Activated CD8-positive, alpha-beta memory T cell treated with anti-CD3 and anti-CD28 coated beads for 48 hours (primary cell): ENCODE data around the gene NDRG2.

Experiments
- DNase-seq, 3 experiments: peaks; one replicate each; pipeline ENCODE4 v3.0.0-alpha.2; 2020; ENCODE audit warnings: low read depth in 2 of 3, low spot score in 2 of 3

NDRG2 gene

DNA sequence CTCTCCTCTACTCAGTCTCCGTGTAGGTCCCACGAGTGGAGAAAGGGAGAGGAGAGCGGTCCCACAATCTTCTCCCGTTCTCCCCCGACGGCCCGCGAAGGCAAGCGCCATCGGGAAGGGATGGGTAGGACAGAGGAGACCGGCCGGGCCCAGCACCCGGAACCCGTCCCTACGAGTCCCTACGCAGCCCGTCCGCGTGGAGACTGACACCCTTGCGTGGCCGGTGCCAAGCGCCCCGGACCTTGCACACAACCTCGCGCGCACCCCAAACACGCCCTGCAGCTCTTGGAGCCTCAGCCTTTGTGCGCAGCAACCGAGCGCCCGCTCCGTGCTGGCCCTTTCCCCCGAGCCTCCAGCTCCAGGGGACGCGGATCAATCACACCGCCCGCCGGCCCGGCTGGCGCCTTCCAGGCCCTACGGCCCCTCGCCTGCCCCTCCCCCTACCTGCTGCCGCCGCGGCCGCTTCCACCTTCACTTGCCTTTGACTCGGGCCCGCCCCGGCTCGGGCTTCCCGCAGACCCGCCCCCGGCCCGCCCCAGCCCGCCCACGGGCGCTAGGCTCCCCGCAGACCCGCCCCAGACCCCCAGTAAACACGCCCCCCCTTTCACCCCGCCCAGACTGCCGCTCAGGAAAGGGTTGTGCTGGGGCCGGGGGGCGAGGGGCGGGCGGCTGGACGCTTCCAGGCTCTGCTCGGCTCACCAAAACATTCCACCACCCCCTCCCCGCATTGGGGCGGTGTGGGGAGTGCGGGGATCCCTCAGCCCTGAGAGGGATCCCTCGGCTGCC, at the start of gene NDRG2:
TSS of gene NDRG2 (minus strand) at position 477 of the 786 bp plus-strand sequence. CDS start 1,746 bp downstream, outside the sequence.
- DNase-seq: peak; percentile 21 to 29 (median 25)

DNA sequence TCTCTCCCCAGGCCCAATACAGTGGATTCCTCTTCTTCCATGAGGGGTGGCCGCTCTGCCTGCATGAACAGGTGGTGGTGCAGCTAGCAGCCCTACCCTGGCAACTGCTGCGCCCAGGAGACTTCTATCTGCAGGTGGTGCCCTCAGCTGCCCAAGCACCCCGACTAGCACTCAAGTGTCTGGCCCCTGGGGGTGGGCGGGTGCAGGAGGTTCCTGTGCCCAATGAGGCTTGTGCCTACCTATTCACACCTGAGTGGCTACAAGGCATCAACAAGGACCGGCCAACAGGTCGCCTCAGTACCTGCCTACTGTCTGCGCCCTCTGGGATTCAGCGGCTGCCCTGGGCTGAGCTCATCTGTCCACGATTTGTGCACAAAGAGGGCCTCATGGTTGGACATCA, 49.1 kb upstream of the NDRG2 start:
- no peak for DNase-seq

DNA sequence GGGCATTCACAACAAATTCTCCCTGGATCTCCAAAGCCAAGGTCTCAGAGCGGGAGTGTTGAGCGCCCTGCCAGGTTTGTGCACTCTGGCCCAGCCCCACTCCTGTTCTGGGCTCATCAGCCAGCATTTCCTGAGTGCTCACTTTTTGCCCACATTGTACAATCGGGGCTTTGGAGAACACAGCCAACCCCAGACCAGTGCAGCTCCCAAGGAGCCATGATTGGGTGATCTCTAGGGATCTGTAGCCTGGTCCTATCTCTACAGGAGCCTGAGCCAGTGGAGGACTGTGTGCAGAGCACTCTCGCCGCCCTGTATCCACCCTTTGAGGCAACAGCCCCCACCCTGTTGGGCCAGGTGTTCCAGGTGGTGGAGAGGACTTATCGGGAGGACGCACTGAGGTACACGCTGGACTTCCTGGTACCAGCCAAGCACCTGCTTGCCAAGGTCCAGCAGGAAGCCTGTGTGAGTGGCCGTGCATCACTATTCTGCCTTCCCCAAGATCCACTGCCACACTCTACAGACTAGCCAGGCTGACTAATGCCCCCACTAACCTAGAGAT, 48.0 kb upstream of the NDRG2 start:
- no peak for DNase-seq

DNA sequence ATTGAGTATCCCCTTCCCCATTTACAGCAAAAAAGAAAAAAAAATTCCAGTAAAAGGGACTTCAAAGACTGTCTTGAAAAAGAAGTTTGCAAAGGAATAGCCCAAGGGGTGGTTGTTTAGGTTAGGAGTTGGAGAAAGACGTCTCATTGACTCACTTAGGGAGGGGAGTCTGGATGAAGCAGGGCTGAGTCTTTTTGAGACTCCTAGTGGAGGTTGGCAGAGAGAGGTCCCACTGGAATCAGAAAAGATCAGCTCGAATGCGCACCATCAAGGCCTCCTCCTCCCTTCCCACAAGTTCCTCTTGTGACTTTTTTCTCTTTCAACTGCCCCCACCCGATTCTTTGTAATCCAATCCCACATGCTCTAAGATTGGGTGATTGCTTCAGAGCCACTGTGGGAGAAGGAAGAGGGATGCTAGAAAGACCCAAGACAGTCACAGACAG, 47.2 kb upstream of the NDRG2 start:
- DNase-seq: no peak

DNA sequence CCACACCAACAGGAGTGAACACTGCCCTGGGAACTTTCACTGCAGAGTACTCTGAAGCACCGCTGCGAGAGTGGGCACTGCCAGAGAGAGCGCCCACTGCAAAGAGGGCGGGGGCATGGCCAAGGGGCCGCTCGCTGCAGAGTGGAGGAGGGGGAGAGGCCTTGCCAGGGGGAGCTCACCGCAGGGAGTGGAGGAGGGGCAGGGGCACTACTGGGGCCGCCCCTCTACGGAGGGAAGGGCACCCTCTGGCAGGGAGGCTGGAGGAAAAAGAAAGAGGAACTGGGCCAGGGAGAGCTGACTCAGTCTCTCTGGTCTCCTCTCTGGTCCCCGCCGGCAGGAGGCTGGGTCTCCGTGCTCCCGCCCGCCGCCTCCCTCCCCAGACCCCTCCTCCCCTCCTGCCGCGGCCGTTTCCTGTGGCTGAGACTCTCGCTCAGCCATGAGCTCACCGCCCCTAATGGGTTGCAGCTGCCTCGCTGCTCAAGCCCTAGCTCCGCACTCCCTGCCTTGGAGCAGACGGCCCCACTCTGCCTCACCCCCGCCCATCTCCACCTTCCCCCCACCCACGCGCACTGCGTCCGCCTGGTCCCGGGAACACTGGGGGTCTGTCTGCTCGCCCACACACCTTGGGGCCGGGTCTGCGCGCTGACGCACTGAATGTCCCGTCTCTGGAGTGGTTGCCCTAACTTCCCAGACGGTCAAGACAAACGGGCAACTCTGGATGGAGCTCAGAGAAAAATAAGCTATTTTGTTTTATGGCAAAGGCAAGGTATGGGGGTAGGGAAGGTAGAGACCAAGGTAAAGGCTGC, 46.6 kb upstream of the NDRG2 start:
- DNase-seq: no peak

DNA sequence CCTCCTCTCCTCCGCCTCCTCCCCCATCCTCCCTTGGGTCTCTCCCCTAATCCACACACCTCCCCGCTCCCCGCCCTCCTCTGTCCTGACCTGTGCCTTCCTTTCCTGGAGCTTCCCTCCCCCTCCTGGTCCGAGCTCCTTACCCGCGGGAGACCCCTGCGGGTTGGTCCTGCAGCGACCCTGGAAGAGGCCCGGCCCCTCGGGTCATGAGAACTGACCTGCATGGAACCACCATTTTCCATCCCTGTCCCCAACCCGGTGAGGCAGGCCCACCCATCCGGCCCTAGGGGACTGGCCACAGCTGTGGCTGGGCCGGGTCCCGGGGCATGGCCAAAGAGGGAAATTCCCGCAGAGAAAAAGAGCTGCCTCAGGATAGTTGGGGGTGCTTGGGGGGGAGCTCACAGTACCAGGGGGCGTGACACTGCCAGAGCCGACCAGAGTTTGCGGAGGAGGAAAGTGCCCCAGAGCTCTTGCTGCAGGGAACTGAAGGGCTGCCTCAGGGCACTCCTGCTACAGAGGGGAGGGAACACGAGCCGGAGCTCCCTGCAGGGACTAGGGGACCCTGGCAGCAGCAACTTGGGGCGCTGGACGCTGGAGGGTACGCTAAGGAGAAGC, 45.9 kb upstream of the NDRG2 start:
- no peak for DNase-seq

DNA sequence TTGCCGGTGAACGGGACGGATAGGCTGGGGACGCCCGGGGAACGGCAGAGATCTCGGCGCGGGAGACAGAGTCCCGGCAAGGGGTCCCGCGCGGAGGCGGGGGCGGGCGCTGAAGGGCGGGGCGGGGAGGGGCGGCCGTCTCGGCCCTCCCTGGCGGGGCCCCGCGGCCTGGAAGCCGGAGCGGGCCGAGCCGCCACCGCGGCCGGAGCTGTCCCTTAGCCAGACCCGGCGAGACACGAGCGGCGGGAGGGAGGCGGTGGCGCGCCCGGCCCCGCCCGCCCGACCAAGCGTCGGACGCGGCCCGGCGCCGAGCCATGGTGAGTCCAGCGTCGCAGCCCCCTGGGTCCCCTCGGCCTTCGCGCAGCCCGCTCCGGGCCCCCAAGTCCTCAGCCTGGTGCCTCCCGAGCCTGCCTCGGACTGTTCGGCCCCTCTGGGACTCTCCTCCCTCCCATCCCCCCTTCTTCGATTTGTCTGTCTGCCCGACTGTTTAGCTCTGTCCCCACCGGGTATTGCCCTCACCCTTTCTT, 45.3 kb upstream of the NDRG2 start, which contains the start of gene ARHGEF40:
TSS of gene ARHGEF40 (plus strand) at position 222 of the 527 bp plus-strand sequence. CDS start at position 315, 93 bp downstream.
- DNase-seq: no peak

DNA sequence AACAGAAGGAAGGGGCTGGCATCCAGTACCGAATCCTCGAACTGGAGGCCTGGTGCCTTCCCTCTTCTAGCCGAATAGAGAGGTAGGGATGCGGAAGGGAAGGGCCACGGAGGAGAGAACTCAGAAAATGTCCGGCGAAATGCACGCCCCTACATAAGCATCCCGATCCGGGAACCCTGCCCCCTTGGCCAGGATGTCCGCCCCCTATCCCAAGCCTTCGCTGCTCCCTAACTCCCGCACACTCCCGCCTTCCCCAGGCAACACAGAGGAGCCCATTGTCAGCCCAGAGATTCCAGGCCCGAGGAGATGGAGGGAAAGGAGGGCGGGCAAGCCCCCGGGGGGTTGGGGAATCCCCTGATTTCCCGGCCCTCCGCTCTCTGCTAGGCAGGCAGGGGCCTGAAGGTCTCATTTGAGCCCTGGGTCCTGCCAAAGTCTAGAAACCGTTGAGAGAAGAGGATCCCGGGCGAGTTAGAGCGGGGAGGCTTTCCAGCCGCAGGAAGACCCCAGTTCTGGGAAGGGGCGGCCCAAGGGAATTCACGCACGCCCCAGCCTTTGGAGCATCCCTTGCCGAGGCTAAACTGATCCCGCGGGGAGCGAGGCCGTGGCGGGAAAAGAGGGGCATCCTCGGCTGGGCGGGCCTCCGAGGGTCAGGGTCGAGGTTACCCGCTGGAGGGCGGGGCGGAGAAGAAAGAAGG, 44.7 kb upstream of the NDRG2 start:
- DNase-seq: no peak

DNA sequence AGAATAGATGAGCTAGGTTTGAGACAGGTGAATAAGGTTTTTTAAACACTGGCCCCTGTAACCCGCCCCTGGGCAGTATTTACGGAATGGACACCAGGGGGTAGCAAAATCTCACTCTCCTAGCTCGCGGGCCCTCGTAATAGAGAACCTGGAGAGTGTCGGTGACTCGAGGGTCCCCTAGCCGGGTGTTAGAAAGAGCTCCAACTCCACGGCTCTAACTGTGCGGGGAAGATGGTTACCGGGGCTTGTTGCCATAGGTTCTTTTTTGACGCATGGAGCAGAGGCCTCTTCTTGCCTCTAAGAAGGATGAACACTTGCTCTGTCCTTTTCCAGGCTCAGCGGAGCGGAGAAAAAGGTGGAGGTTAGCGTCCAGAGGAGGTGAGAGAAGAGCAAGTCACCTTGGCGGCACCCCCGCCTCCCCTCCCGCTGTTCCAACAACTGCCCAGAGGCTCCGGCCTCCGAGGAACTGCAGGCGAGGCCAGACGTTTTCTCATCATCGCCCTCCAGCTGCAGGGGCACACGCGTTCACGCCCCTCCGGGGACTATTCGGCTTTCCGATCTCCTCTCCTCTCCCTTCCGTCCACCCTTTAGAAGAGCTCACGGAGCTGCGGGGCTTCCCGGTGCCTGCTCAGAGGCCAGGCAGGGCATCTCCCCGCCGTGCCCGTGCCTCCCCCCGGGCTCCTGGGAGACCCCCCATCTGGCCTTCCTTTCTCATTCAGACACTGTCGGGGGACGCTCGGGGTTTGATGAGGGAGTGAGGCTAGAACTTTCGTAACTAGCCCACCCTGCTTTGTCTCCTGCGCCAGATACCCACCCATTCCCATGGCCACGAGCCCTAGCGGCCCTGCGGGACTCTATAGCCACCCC, 43.9 kb upstream of the NDRG2 start:
- no peak for DNase-seq

DNA sequence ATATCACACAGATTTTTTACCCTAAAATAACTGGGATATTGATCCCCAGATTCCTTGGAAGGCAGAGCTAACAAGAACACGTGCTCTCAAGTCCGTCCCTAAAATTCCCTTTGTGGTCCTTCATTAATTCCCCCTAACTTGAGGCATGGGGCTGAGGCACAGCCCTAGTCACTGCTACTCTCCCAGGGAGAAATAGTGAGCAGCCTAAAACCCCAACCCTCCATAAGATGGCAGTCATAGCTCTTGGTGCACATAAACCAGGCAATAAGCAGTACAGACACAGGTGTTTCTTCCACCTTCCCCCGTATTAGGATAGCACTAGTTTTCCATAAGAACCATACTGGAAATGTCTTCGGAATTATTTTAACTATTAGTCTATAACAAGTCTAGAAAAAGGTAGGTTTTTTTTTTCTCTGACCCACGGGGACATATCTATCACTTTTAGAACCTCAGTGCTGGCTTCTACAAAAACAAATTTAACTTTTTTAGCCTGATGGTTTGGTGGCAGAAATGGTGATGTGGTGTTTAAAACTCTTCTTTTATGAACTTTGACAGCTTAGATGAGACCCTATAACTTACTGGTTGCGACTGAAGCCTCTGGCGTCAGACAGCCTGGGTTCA, 42.1 kb upstream of the NDRG2 start:
- DNase-seq: no peak

DNA sequence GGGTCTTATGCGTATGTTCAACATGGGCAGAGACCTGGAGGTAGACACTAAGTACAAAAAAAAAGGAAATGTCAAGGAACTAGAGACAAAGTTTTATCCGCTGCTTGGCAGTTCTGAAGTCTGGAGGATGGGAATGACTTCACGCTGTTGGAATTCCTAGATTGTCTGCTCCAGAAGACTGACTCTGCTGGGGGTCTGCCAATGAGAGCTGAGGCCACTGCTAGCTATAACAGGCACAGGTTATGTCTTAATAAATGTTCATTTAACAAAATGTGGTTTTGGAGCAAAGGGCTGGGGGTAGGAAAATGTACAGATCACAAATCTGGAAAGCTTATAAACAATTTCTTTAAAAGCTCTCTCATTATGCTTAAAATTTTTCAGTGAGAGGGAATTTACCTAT, 38.6 kb upstream of the NDRG2 start:
- no peak for DNase-seq

DNA sequence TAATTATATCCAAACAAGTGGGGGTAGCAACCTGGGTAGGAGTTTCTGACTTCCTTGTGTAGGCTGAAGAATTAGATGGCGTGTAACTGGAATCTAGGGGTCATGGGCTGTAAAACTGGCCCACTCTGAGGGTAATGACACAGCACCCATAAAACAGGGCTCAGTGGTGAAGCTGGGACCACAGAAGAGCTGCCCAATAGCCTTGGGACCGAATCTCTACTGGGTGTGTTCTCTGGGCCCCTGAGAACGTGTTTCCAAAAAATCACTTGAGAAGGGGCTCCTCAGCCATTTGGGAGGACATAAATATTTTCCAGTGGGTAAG, 36.4 kb upstream of the NDRG2 start:
- no peak for DNase-seq

DNA sequence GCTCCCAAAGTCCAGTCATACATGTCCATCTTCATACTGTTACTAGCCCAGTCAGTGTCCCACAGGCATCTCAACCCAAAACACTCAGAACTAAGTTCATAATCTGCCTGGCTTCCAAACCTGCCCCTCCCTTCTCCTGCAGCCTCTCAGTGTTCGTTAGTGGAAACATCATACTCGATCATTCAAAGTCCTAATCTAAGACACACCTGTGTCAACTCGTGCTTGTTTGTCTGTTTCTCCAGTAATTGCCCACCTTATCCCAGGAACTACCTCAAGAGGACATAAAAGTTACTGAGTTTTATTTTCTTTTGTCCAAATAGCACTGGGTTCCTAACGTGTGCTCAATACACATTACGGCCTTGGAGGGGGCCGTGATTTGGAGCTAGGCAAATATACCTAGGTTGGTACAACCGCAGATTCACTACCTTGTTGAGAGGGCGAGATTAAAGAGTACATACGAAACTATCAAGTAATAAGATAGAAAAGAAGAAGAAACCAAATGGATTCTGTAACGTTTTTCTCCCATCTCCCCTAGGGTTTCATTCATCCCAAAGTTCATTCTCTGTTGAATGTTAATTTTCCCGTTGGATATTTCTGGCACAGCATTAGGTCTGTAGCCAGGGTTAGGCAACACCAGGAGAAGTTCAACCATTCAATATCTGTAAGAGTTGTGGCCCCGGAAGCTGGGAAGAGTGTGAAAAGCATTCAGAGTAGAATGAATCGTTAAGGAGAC, 35.9 kb upstream of the NDRG2 start:
- DNase-seq: no peak

DNA sequence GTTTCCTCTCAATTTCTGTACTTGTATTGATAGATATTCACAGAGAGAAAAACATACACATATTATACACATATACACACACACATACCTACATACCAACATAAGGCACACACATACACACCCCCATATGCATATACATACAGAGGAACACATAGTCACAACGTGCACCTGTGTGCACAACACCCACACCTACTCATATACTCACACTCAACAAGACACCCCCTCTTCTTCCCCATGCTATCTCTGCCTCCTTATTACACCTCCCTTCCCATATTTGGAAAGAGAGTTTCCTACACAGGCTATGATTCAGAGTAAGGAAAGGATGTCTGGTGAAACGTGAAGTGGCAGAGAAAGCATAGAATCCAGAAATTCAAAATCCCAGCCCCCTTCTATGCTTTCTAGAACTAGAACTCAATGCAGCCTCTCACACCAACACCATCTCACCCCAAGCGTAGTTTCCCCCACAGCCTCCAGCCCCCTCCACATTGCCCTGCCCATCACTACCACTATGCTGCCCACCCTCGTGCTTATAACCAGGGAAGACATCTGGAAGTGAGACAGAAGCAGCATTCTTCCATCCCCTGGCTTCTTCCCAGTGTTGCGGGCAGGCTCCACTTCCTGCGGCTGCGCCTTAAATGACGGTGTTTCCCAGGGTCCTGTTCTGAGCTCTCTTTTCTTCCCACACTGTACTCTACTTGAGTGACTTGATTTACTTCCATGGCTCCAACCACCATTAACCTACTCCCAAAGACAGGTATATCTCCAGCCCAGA, 35.2 kb upstream of the NDRG2 start:
- DNase-seq: no peak

DNA sequence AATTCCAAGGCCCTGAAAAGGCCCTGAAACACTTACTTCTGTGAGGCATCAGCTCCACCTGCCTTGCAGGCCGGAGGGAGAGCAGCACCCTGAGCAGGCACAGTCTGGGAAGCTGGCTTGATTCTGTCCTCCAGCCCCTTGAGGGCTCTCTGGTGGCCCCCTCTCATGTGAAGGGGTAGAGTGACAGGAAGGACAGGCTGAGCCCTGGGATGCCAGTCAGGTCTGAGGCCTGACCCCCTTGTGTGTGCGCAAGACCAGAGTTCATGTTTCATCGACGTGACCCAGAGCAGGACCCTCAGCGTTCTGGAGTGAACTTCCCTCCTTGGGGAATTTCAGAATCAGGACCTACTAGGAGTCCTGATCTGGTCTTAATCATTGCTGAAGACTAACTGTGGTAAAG, 34.0 kb upstream of the NDRG2 start:
- DNase-seq: no peak

DNA sequence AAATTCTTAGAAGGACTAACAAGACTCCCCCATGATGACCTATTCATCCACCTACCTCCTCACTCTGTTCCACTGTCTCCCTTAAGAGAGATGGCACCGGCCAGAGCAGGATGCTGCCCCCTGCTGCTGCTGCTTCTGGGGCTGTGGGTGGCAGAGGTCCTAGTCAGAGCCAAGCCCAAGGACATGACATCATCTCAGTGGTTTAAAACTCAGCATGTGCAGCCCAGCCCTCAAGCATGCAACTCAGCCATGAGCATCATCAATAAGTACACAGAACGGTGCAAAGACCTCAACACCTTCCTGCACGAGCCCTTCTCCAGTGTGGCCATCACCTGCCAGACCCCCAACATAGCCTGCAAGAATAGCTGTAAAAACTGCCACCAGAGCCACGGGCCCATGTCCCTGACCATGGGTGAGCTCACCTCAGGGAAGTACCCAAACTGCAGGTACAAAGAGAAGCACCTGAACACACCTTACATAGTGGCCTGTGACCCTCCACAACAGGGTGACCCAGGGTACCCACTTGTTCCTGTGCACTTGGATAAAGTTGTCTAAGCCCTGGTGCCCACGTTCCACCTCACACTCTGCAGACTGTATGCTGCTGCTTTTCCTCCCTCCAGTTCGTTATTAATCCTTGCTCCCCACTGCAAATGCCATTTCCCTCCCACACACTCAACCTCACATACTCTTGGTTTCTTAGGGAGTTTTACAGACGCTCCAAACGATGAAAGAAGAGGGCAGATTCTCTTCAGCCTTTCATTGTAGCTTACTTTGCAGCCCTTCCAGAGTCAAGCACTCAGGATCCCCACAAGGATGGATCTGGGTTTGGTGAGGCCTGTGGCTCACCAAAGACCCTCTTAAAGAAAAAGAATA, 33.2 kb upstream of the NDRG2 start, which contains the start of gene RNASE8:
TSS of gene RNASE8 (plus strand) at position 20 of the 873 bp plus-strand sequence. CDS start at position 91, 71 bp downstream.
- DNase-seq: no peak
